ENCODE data around the gene ADAMTS9.

- no peak for TF ChIP-seq MAX (IDR thresholded peaks at IDR 0.05)
- no peak for TF ChIP-seq TAF1 (IDR thresholded peaks at IDR 0.05; ENCODE audit: low read depth)
Observed at GRCh38 chr3:64667887-64668581, 19.8 kb downstream of the ADAMTS9 start.

Measured in Ishikawa (cell line).